ENCODE data around the gene ADGRV1. TPM values are rescaled to one million over a fixed set of nuclear protein-coding genes. Genes with fewer than 3 reads are reported as not detected.

The ADGRV1 gene
- total and polyA plus RNA-seq, 2 donors (not counting 3 experiments of a cell fraction or from before 2014, with no cell fraction given) = 0.11 to 0.55 TPM

GRCh38 chr5:91069364-91069763 is 510.8 kb downstream of the ADGRV1 start:
- TF ChIP-seq POLR2A (IDR thresholded peaks at IDR 0.05; ENCODE audit: low read depth, low read length) (no peak), POLR2AphosphoS5 (IDR thresholded peaks at IDR 0.05; ENCODE audit: insufficient read depth, low read depth, low read length) (no peak), CTCF (IDR thresholded peaks at IDR 0.05; ENCODE audit: extremely low read depth in 1 of 2, insufficient read depth in 1 of 2, low read depth in 1 of 2, low read length in 2 of 2) (no peak), FOS (IDR thresholded peaks at IDR 0.05; ENCODE audit: borderline replicate concordance, insufficient read depth, low read length) (no peak), GATA2 (IDR thresholded peaks at IDR 0.05; ENCODE audit: insufficient read depth, insufficient read length, low read depth, low read length) (no peak), MYC (IDR thresholded peaks at IDR 0.05; ENCODE audit: low read depth, low read length) (no peak), EZH2 (IDR thresholded peaks at IDR 0.05; ENCODE audit: borderline replicate concordance, low read depth, low read length, severe bottlenecking) (no peak), JUN (IDR thresholded peaks at IDR 0.05; ENCODE audit: borderline replicate concordance, insufficient read depth, insufficient read length, low read depth) (no peak)
- TF ChIP-seq, protein P1, sequence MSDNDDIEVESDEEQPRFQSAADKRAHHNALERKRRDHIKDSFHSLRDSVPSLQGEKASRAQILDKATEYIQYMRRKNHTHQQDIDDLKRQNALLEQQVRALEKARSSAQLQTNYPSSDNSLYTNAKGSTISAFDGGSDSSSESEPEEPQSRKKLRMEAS (IDR thresholded peaks at IDR 0.05; ENCODE audit: insufficient read depth, insufficient read length) = no peak
- DNase-seq (ENCODE audit: low read depth, low spot score) = no peak
- dilution Hi-C loops (cut with MboI; ENCODE audit: extremely low pct_ligation_motif_present, low sequenced_read_pairs) = no loop called here
- no peak overlapping the region for H3K27ac ChIP-seq (ENCODE audit: insufficient read depth, low read depth, low read length)
- no TSS peak for BruUV-seq (replicated peaks)
- peaks cover 0 to 1% of the 10 kb centered on the region in 2 experiments for H3K27me3 ChIP-seq (ENCODE audit: control insufficient read depth in 2 of 2, insufficient read depth in 2 of 2, low read length in 2 of 2)
- H2AFZ ChIP-seq (ENCODE audit: low read depth, low read length) = no peak overlapping the region
- POLR2A ChIA-PET = no interaction called here
- no peaks in the 10 kb centered on the region for H3K9me1 ChIP-seq (replicated peaks; ENCODE audit: control insufficient read depth, extremely low read depth, insufficient read depth, low read length)
- no peaks in the 10 kb centered on the region for H3K4me1 ChIP-seq (ENCODE audit: control insufficient read depth, extremely low read depth, insufficient read depth, low read length)
- no peak overlapping the region for H3K4me3 ChIP-seq (replicated peaks in 1 of 3; ENCODE audit: insufficient read depth in 1 of 3, low read depth in 1 of 3, low read length in 3 of 3)
- no peak for FAIRE-seq
- no peaks in the 10 kb centered on the region for H4K20me1 ChIP-seq (replicated peaks; ENCODE audit: control insufficient read depth, extremely low read depth, insufficient read depth, low read length)
- no peak overlapping the region for H3K9ac ChIP-seq (replicated peaks; ENCODE audit: extremely low read depth, insufficient read depth, low read length)
- no peaks in the 10 kb centered on the region for H3K36me3 ChIP-seq (ENCODE audit: control insufficient read depth in 2 of 2, extremely low read depth in 1 of 2, insufficient read depth in 2 of 2, low read length in 2 of 2)
- H3K79me2 ChIP-seq (ENCODE audit: control insufficient read depth, insufficient read depth, low read length) = no peaks in the 10 kb centered on the region
- intact Hi-C loops (cut with micrococcal nuclease) = no loop called here
- CTCF ChIA-PET = no interaction called here
- no peaks in the 10 kb centered on the region for H3K9me3 ChIP-seq (replicated peaks; ENCODE audit: control insufficient read depth, insufficient read depth, low read length)
- no peak overlapping the region for H3K4me2 ChIP-seq (ENCODE audit: insufficient read depth, low read length)
